Measurements from ENCODE around the gene HAO2. TPM values are rescaled to one million over a fixed set of nuclear protein-coding genes. Genes with fewer than 3 reads are reported as not detected.

The HAO2 gene
- total RNA-seq, 3 donors from 2014 or later = 0.66 TPM; not detected in 2

DNA sequence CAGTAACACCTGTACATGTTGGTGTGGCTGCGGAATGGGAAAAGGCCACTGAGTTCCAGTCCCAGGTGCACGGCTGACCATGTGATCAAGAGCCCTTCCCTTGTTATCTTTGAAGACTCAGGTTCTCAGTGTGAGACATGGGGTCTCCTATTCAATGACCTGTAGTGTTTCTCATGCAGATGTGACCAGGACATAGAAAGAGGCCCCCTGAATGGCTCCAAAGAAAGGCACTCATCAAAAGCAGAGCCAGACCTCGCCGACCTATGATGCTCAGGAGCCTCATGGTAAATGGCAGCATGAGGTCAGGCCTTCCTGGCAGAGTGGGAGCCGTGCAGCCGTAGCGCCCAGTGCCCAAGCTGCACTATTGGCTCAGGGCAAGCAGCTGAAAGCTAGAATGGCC, 42.3 kb upstream of the HAO2 start:
- Histone ChIP-seq H3K27ac (no peak overlapping the region), H3K9me3 (no peaks in the 10 kb centered on the region), H3K4me1 (no peaks in the 10 kb centered on the region), H3K27me3 (no peaks in the 10 kb centered on the region), H3K4me3 (no peak overlapping the region), H3K36me3 (no peaks in the 10 kb centered on the region)
- intact Hi-C loops (cut with DNase I; ENCODE audit: low total_unique reads) = no loop called here
- TF ChIP-seq POLR2A (IDR thresholded peaks at IDR 0.05) (no peak), POLR2AphosphoS5 (IDR thresholded peaks at IDR 0.05) (no peak)
- TF ChIP-seq, protein P1, sequence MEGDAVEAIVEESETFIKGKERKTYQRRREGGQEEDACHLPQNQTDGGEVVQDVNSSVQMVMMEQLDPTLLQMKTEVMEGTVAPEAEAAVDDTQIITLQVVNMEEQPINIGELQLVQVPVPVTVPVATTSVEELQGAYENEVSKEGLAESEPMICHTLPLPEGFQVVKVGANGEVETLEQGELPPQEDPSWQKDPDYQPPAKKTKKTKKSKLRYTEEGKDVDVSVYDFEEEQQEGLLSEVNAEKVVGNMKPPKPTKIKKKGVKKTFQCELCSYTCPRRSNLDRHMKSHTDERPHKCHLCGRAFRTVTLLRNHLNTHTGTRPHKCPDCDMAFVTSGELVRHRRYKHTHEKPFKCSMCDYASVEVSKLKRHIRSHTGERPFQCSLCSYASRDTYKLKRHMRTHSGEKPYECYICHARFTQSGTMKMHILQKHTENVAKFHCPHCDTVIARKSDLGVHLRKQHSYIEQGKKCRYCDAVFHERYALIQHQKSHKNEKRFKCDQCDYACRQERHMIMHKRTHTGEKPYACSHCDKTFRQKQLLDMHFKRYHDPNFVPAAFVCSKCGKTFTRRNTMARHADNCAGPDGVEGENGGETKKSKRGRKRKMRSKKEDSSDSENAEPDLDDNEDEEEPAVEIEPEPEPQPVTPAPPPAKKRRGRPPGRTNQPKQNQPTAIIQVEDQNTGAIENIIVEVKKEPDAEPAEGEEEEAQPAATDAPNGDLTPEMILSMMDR (IDR thresholded peaks at IDR 0.05) = no peak
- DNase-seq (ENCODE audit: low spot score in 2 of 2) = no peak

DNA sequence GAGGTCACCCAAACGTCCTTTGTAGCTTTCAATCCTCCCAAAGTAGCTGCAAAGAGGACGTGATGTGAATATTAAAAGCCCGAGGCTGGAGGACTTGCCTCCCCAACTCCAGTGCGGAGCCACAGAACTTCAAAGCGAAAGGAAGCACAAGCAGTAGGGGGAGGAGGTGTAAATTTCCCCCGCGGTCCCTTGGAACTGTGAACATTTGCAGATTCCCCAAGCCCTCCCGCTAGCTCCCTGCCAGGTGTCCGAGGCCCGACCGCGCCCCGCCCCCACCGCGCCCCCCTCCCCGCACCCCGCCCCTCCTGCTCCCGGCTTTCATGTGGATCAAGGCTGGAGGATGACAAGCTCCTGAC, 41.5 kb upstream of the HAO2 start:
- H3K4me1 ChIP-seq = no peaks in the 10 kb centered on the region
- no peak overlapping the region for H3K27ac ChIP-seq
- intact Hi-C loops (cut with DNase I; ENCODE audit: low total_unique reads) = no loop called here
- no peak for DNase-seq (ENCODE audit: low spot score in 2 of 2)
- H3K9me3 ChIP-seq = no peaks in the 10 kb centered on the region
- peak overlapping the region; percentile 32 to 66 (median 46) for H3K4me3 ChIP-seq
- no peaks in the 10 kb centered on the region for H3K27me3 ChIP-seq
- H3K36me3 ChIP-seq = no peaks in the 10 kb centered on the region
- TF ChIP-seq POLR2A (IDR thresholded peaks at IDR 0.05) = no peak
- TF ChIP-seq, protein P1 (IDR thresholded peaks at IDR 0.05) = no peak
- TF ChIP-seq POLR2AphosphoS5 (IDR thresholded peaks at IDR 0.05) = no peak

DNA sequence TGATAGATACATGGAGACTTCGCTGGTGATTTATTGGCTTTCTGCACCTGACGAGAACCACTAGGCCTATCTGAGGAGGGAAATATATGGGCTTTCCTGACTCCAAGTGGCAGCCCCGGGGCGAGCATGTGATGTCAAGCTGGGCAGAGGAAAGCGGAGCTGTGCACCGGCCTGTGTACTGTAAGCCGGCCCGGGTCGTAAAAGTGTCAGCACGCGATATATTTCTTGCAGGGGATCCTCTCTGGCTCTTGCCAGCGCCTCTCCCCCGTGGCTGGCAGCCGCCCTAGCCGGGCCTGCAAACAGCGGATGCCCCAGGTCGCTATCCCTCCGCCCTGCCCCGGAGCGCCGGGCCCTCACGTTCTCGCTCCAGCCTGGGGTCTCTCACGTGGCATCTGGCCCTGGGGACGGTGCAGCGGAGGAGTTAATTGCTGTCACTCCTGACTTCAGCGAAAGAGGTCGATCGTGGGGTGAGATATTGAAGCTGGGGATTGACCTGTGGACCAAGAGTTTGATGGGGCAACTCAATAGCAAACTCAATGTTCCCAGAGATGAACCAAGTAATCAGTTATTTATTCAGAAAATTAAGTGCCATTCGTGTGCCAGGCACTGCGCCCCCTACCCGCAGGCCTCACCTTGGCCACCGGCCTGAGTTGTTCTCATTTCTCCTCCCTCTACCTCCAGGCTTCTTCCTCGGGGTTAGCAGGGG, 41.0 kb upstream of the HAO2 start:
- no peaks in the 10 kb centered on the region for H3K27me3 ChIP-seq
- H3K36me3 ChIP-seq = no peaks in the 10 kb centered on the region
- H3K9me3 ChIP-seq = no peaks in the 10 kb centered on the region
- intact Hi-C loops (cut with DNase I; ENCODE audit: low total_unique reads) = no loop called here
- H3K27ac ChIP-seq = no peak overlapping the region
- no peak for DNase-seq (ENCODE audit: low spot score in 2 of 2)
- no peaks in the 10 kb centered on the region for H3K4me1 ChIP-seq
- TF ChIP-seq, protein P1 (IDR thresholded peaks at IDR 0.05) = no peak
- TF ChIP-seq POLR2AphosphoS5 (IDR thresholded peaks at IDR 0.05) (no peak), POLR2A (IDR thresholded peaks at IDR 0.05) (no peak)
- H3K4me3 ChIP-seq = peak overlapping the region; percentile 32 to 66 (median 46)

DNA sequence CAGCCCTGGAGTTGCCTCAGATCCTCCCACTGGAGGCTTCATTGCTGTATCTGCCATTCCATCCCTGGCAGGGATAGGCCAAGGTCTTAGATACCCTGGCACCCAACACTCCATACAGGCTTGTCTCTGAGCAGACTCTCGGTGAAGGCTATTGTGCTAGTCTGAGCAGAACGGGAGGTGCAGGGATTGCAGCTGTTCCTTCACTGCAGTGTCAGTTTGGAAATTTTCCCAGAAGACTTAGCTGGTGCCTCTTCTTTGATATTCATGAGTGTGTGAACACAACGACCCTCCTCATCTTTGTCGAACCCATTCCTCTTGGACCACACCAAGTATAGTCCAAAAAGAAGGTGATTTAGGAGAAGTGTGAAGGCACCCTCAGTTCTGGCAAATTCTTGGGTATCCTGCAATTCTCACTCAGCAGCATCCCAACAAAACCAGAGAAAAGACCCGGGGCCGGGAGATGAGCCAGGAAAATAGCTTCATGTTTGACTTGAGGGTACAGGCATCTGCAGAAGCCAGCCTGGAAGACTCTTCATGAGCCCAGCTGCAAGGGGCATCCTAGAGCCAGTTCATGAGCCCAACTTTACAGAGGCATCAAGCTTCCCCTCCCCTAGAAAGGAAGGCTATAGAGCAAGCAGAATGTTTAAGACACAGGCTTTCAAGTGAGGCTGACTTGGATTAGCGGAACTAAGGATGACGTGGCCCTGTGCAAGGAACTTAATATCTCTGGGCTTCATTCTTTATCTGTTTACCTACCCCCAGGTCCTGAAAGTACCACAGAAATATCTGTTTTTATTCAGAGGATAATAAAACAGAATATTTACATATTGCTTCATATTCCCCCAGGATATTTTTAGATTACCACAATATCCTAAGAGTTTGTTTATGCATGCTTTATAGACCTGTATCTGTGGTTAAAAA, 38.8 kb upstream of the HAO2 start:
- no peak for DNase-seq (ENCODE audit: low spot score in 2 of 2)
- H3K4me1 ChIP-seq = no peaks in the 10 kb centered on the region
- intact Hi-C loops (cut with DNase I; ENCODE audit: low total_unique reads) = no loop called here
- TF ChIP-seq POLR2A (IDR thresholded peaks at IDR 0.05) = no peak
- no peak for TF ChIP-seq POLR2AphosphoS5 (IDR thresholded peaks at IDR 0.05)
- TF ChIP-seq, protein P1 (IDR thresholded peaks at IDR 0.05) = no peak
- H3K36me3 ChIP-seq = no peaks in the 10 kb centered on the region
- no peaks in the 10 kb centered on the region for H3K27me3 ChIP-seq
- no peak overlapping the region for H3K27ac ChIP-seq
- no peak overlapping the region for H3K4me3 ChIP-seq
- no peaks in the 10 kb centered on the region for H3K9me3 ChIP-seq

Data from breast epithelium (tissue), 4 donors.